A673 (cell line): ENCODE measurements around the gene IFNW1. TPM values are rescaled to one million over a fixed set of nuclear protein-coding genes. Genes with fewer than 3 reads are reported as not detected.

Experiments used
- BruUV-seq: library from RNA; stranded (reverse); fragments of 400-500 nt; replicated peaks from 2 replicates; lab custom pipeline; 2021; lab: Mats Ljungman, UMichigan
- CTCF ChIA-PET: fragments of 300-600 bp; sonication (Branson Sonifier 250); formaldehyde crosslinking; loops from one replicate; lab custom pipeline; 2022; ENCODE audit warnings: antibody characterized with exemption; lab: Charles Lee
- POLR2A ChIA-PET: fragments of 300-600 bp; sonication (Branson Sonifier 250); formaldehyde crosslinking; loops from one replicate; lab custom pipeline; 2022; ENCODE audit warnings: antibody characterized with exemption; ENCODE audit not compliant: low non-redundant PET; lab: Charles Lee
- DNase-seq: peaks from one replicate; pipeline ENCODE4 v3.0.0-alpha.2; 2015; ENCODE audit warnings: low spot score
- H3K27ac ChIP-seq: fragments of 200-600 bp; sonication (generic); 2 replicates; pipeline ENCODE4 v1.5.1; 2016; ENCODE audit warnings: mixed run types, low read depth, mild to moderate bottlenecking, mixed read lengths, antibody characterized with exemption, low read length; ENCODE audit not compliant: poor library complexity, severe bottlenecking
- H3K27me3 ChIP-seq: fragments of 200-600 bp; sonication (generic); replicated peaks from 2 replicates; pipeline ENCODE4 v1.6.1; 2017; ENCODE audit warnings: mixed run types, low read depth, mild to moderate bottlenecking, mixed read lengths, antibody characterized with exemption, low read length; ENCODE audit not compliant: insufficient read depth, poor library complexity
- H3K36me3 ChIP-seq: fragments of 200-600 bp; sonication (generic); 2 replicates; pipeline ENCODE4 v1.6.1; 2016; ENCODE audit warnings: mixed run types, mild to moderate bottlenecking, mixed read lengths, antibody characterized with exemption, low read length; ENCODE audit not compliant: insufficient read depth, poor library complexity, severe bottlenecking
- H3K4me1 ChIP-seq: fragments of 200-600 bp; sonication (generic); 2 replicates; pipeline ENCODE4 v1.6.1; 2017; ENCODE audit warnings: mixed run types, mild to moderate bottlenecking, mixed read lengths, antibody characterized with exemption, low read length; ENCODE audit not compliant: insufficient read depth, poor library complexity, severe bottlenecking
- H3K4me3 ChIP-seq: fragments of 200-600 bp; sonication (generic); 2 replicates; pipeline ENCODE4 v1.5.1; 2016; ENCODE audit warnings: low read depth, mixed run types, mild to moderate bottlenecking, mixed read lengths, low read length; ENCODE audit not compliant: poor library complexity, severe bottlenecking
- H3K9me3 ChIP-seq: fragments of 200-600 bp; sonication (generic); 2 replicates; pipeline ENCODE4 v1.6.1; 2016; ENCODE audit warnings: mixed run types, low read depth, mild to moderate bottlenecking, mixed read lengths, antibody characterized with exemption, low read length; ENCODE audit not compliant: poor library complexity, severe bottlenecking
- EZH2 ChIP-seq: fragments of 200-600 bp; sonication (generic); IDR thresholded peaks from 2 replicates; pipeline ENCODE4 v1.6.1; 2017; ENCODE audit warnings: borderline replicate concordance, low read depth, mild to moderate bottlenecking, mixed read lengths, antibody characterized with exemption, low read length; ENCODE audit not compliant: poor library complexity, severe bottlenecking
- intact Hi-C: fragments of 100-400 bp; cut with micrococcal nuclease; formaldehyde crosslinking; loops from one replicate; pipeline ENCODE4 v1.10.0; 2022; ENCODE audit not compliant: unreplicated experiment
- total RNA-seq: library from RNA; stranded (reverse); gene quantifications from 2 replicates; pipeline ENCODE4 v1.2.3, GENCODE V29; 2021
- TF ChIP-seq, protein P1 (sequence below): fragments of 300-800, 200-600 bp; sonication (generic); conservative IDR thresholded peaks from 2 replicates; pipeline ENCODE4 v1.5.1; 2017; ENCODE audit warnings: low read depth, mild to moderate bottlenecking, antibody characterized with exemption, low read length, moderate library complexity, mixed read lengths

IFNW1 gene
- total RNA-seq, 1 experiment from 2014 or later, result not detected

- intact Hi-C loops, result no loop called here
- H3K4me1 ChIP-seq, result no peaks in the 10 kb centered on the region
- no peaks in the 10 kb centered on the region for H3K9me3 ChIP-seq
- no peak overlapping the region for H3K4me3 ChIP-seq
- ChIA-PET POLR2A (no interaction called here), CTCF (no interaction called here)
- no peaks in the 10 kb centered on the region for H3K27me3 ChIP-seq
- DNase-seq, result no peak
- no peaks in the 10 kb centered on the region for H3K36me3 ChIP-seq
- no TSS peak for BruUV-seq
- H3K27ac ChIP-seq, result no peak overlapping the region
- TF ChIP-seq, protein P1, sequence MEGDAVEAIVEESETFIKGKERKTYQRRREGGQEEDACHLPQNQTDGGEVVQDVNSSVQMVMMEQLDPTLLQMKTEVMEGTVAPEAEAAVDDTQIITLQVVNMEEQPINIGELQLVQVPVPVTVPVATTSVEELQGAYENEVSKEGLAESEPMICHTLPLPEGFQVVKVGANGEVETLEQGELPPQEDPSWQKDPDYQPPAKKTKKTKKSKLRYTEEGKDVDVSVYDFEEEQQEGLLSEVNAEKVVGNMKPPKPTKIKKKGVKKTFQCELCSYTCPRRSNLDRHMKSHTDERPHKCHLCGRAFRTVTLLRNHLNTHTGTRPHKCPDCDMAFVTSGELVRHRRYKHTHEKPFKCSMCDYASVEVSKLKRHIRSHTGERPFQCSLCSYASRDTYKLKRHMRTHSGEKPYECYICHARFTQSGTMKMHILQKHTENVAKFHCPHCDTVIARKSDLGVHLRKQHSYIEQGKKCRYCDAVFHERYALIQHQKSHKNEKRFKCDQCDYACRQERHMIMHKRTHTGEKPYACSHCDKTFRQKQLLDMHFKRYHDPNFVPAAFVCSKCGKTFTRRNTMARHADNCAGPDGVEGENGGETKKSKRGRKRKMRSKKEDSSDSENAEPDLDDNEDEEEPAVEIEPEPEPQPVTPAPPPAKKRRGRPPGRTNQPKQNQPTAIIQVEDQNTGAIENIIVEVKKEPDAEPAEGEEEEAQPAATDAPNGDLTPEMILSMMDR, result no peak
- TF ChIP-seq EZH2, result no peak
Measured at GRCh38 chr9:21121079-21121478, 20.6 kb downstream of the IFNW1 start.

GRCh38 chr9:21119093-21119770 lies 22.4 kb downstream of the IFNW1 start:
- Histone ChIP-seq H3K27ac (no peak overlapping the region), H3K36me3 (no peaks in the 10 kb centered on the region), H3K4me1 (no peaks in the 10 kb centered on the region), H3K4me3 (no peak overlapping the region), H3K27me3 (no peaks in the 10 kb centered on the region), H3K9me3 (no peaks in the 10 kb centered on the region)
- ChIA-PET CTCF (no interaction called here), POLR2A (no interaction called here)
- no TSS peak for BruUV-seq
- intact Hi-C loops, result loop anchor here (10.0 kb wide), 1 partner anchor 174 kb away; no protein-coding TSS in a partner anchor
- no peak for DNase-seq
- TF ChIP-seq, protein P1, result no peak
- no peak for TF ChIP-seq EZH2

GRCh38 chr9:21114311-21114710 lies 27.3 kb downstream of the IFNW1 start:
- Histone ChIP-seq H3K9me3 (no peaks in the 10 kb centered on the region), H3K27ac (no peak overlapping the region), H3K4me3 (no peak overlapping the region), H3K27me3 (no peaks in the 10 kb centered on the region), H3K4me1 (peaks cover 4% of the 10 kb centered on the region), H3K36me3 (no peaks in the 10 kb centered on the region)
- intact Hi-C loops, result loop anchor here (10.0 kb wide), 1 partner anchor 170 kb away; no protein-coding TSS in a partner anchor
- DNase-seq, result no peak
- BruUV-seq, result no TSS peak
- ChIA-PET POLR2A (no interaction called here), CTCF (no interaction called here)
- no peak for TF ChIP-seq EZH2
- TF ChIP-seq, protein P1, result no peak
